Measurements from ENCODE around the gene EAF1. TPM values are rescaled to one million over a fixed set of nuclear protein-coding genes. Genes with fewer than 3 reads are reported as not detected.
A peak's percentile ranks its signal among the peaks of the same experiment; 100 is the strongest.

Gene EAF1
- total and polyA plus RNA-seq, 4 experiments from 2014 or later = 8.9 to 19.7 (median 16.3) TPM

GRCh38 chr3:15427981-15428380 lies 583 bp downstream of the EAF1 start:
- H3K36me3 Mint-ChIP-seq = peaks cover 19 to 56% of the 10 kb centered on the region in 2 donors
- peak overlapping the region; percentile 83 to 98 (median 97) for H3K27ac Mint-ChIP-seq
- CTCF ChIA-PET (ENCODE audit: partially characterized antibody) = no interaction called here

GRCh38 chr3:15428539-15428938 lies 1.1 kb downstream of the EAF1 start:
- ChIA-PET POLR2A (ENCODE audit: partially characterized antibody) (no interaction called here), CTCF (ENCODE audit: partially characterized antibody) (interaction anchor here (0.8 kb wide), 1 partner anchor 130 kb away, joined by 3 read pairs; no protein-coding TSS in a partner anchor)
- no peaks in the 10 kb centered on the region for H3K9me3 ChIP-seq (ENCODE audit: control insufficient read depth in 1 of 2, low read length in 2 of 2)
- Mint-ChIP-seq H3K36me3 (peaks cover 24 to 61% of the 10 kb centered on the region in 2 donors), H3K4me1 (peaks cover 35 to 75% (median 60%) of the 10 kb centered on the region in 4 donors), H3K9me3 (no peaks in the 10 kb centered on the region), H3K4me3 (peak overlapping the region; percentile 88 to 99 (median 98)), H3K27me3 (no peaks in the 10 kb centered on the region), H3K27ac (peak overlapping the region; percentile 83 to 98 (median 97))
- H3K4me3 ChIP-seq (ENCODE audit: low read length in 2 of 2) = peak overlapping the region; percentile 99
- H3K27ac ChIP-seq (ENCODE audit: low read depth, low read length) = peak overlapping the region; percentile 89
- H3K36me3 ChIP-seq (ENCODE audit: insufficient read depth, low read length) = peaks cover 10% of the 10 kb centered on the region
- intact Hi-C loops (cut with micrococcal nuclease) = loop anchor here (5.0 kb wide), 1 partner anchor 839 kb away; the partner anchor contains the start of gene OXNAD1
- no peaks in the 10 kb centered on the region for H3K27me3 ChIP-seq (ENCODE audit: insufficient read depth, low read length)
- DNase-seq = peak; percentile 3 to 64 (median 9)
- peaks cover 55% of the 10 kb centered on the region for H3K4me1 ChIP-seq (ENCODE audit: insufficient read depth, low read length)

More at GRCh38 chr3:15427981-15428380, 583 bp downstream of the EAF1 start:
- Mint-ChIP-seq H3K9me3 (no peaks in the 10 kb centered on the region), H3K27me3 (no peaks in the 10 kb centered on the region), H3K4me3 (peak overlapping the region; percentile 88 to 99 (median 98)), H3K4me1 (peaks cover 32 to 76% (median 59%) of the 10 kb centered on the region in 4 donors)
- Histone ChIP-seq H3K27me3 (ENCODE audit: insufficient read depth, low read length) (no peaks in the 10 kb centered on the region), H3K4me3 (ENCODE audit: low read length in 2 of 2) (peak overlapping the region; percentile 99), H3K27ac (ENCODE audit: low read depth, low read length) (peak overlapping the region; percentile 89), H3K9me3 (ENCODE audit: control insufficient read depth in 1 of 2, low read length in 2 of 2) (no peaks in the 10 kb centered on the region), H3K4me1 (ENCODE audit: insufficient read depth, low read length) (peaks cover 55% of the 10 kb centered on the region), H3K36me3 (ENCODE audit: insufficient read depth, low read length) (peaks cover 6% of the 10 kb centered on the region)
- DNase-seq = no peak
- intact Hi-C loops (cut with micrococcal nuclease) = loop anchor here (1.0 to 5.0 kb wide), 5 partner anchors 49 to 839 kb away; partner anchors contain the start of genes CAPN7 and OXNAD1
- POLR2A ChIA-PET (ENCODE audit: partially characterized antibody) = interaction anchor here (0.5 to 1.3 kb wide), 3 partner anchors 9 to 107 kb away, joined by 3 to 6 read pairs (median 3); no protein-coding TSS in a partner anchor

GRCh38 chr3:15429080-15429479 lies 1.7 kb downstream of the EAF1 start:
- Mint-ChIP-seq H3K27me3 (no peaks in the 10 kb centered on the region), H3K27ac (peak overlapping the region; percentile 83 to 98 (median 97)), H3K9me3 (no peaks in the 10 kb centered on the region), H3K4me1 (peaks cover 35 to 75% (median 60%) of the 10 kb centered on the region in 4 donors), H3K36me3 (peaks cover 27 to 64% of the 10 kb centered on the region in 2 donors), H3K4me3 (peak overlapping the region; percentile 88 to 99 (median 98))
- ChIA-PET POLR2A (ENCODE audit: partially characterized antibody) (no interaction called here), CTCF (ENCODE audit: partially characterized antibody) (interaction anchor here (0.8 to 1.1 kb wide), 2 partner anchors 129 to 162 kb away, joined by 3 to 4 read pairs; no protein-coding TSS in a partner anchor)
- Histone ChIP-seq H3K36me3 (ENCODE audit: insufficient read depth, low read length) (peaks cover 14% of the 10 kb centered on the region), H3K9me3 (ENCODE audit: control insufficient read depth in 1 of 2, low read length in 2 of 2) (no peaks in the 10 kb centered on the region), H3K27ac (ENCODE audit: low read depth, low read length) (peak overlapping the region; percentile 89), H3K27me3 (ENCODE audit: insufficient read depth, low read length) (no peaks in the 10 kb centered on the region), H3K4me3 (ENCODE audit: low read length in 2 of 2) (peak overlapping the region; percentile 99), H3K4me1 (ENCODE audit: insufficient read depth, low read length) (peaks cover 55% of the 10 kb centered on the region)
- no peak for DNase-seq
- intact Hi-C loops (cut with micrococcal nuclease) = loop anchor here (5.0 kb wide), 1 partner anchor 838 kb away; the partner anchor contains the start of gene OXNAD1

GRCh38 chr3:15430624-15431023 lies 3.2 kb downstream of the EAF1 start:
- H3K4me3 Mint-ChIP-seq = peak overlapping the region in 1 of 8 donors; percentile 36
- Histone ChIP-seq H3K27ac (ENCODE audit: low read depth, low read length) (no peak overlapping the region), H3K36me3 (ENCODE audit: insufficient read depth, low read length) (peaks cover 30% of the 10 kb centered on the region), H3K4me3 (ENCODE audit: low read length in 2 of 2) (no peak overlapping the region), H3K9me3 (ENCODE audit: control insufficient read depth in 1 of 2, low read length in 2 of 2) (no peaks in the 10 kb centered on the region), H3K27me3 (ENCODE audit: insufficient read depth, low read length) (no peaks in the 10 kb centered on the region), H3K4me1 (ENCODE audit: insufficient read depth, low read length) (peaks cover 55% of the 10 kb centered on the region)
- CTCF ChIA-PET (ENCODE audit: partially characterized antibody) = interaction anchor here (1.1 to 2.4 kb wide), 2 partner anchors 126 to 130 kb away, joined by 3 to 6 read pairs; no protein-coding TSS in a partner anchor
- peak overlapping the region in 3 of 7 donors; percentile 54 to 83 (median 66) for H3K27ac Mint-ChIP-seq
- no peaks in the 10 kb centered on the region for H3K27me3 Mint-ChIP-seq
- POLR2A ChIA-PET (ENCODE audit: partially characterized antibody) = no interaction called here
- peaks cover 30 to 64% (median 52%) of the 10 kb centered on the region in 4 donors for H3K4me1 Mint-ChIP-seq
- H3K9me3 Mint-ChIP-seq = no peaks in the 10 kb centered on the region
- DNase-seq = no peak
- peaks cover 28 to 69% of the 10 kb centered on the region in 2 donors for H3K36me3 Mint-ChIP-seq
- intact Hi-C loops (cut with micrococcal nuclease) = no loop called here

GRCh38 chr3:15431256-15431837 lies 3.9 kb downstream of the EAF1 start:
- peak overlapping the region in 6 of 7 donors; percentile 8 to 83 (median 52) for H3K27ac Mint-ChIP-seq
- ChIA-PET POLR2A (ENCODE audit: partially characterized antibody) (no interaction called here), CTCF (ENCODE audit: partially characterized antibody) (interaction anchor here (1.1 to 2.4 kb wide), 2 partner anchors 125 to 129 kb away, joined by 3 to 6 read pairs; no protein-coding TSS in a partner anchor)
- Histone ChIP-seq H3K27me3 (ENCODE audit: insufficient read depth, low read length) (no peaks in the 10 kb centered on the region), H3K27ac (ENCODE audit: low read depth, low read length) (no peak overlapping the region), H3K4me1 (ENCODE audit: insufficient read depth, low read length) (peaks cover 48% of the 10 kb centered on the region), H3K4me3 (ENCODE audit: low read length in 2 of 2) (no peak overlapping the region), H3K9me3 (ENCODE audit: control insufficient read depth in 1 of 2, low read length in 2 of 2) (no peaks in the 10 kb centered on the region), H3K36me3 (ENCODE audit: insufficient read depth, low read length) (peaks cover 37% of the 10 kb centered on the region)
- H3K36me3 Mint-ChIP-seq = peaks cover 32 to 74% of the 10 kb centered on the region in 2 donors
- no peaks in the 10 kb centered on the region for H3K9me3 Mint-ChIP-seq
- H3K4me1 Mint-ChIP-seq = peaks cover 27 to 57% (median 45%) of the 10 kb centered on the region in 4 donors
- H3K27me3 Mint-ChIP-seq = no peaks in the 10 kb centered on the region
- intact Hi-C loops (cut with micrococcal nuclease) = no loop called here
- H3K4me3 Mint-ChIP-seq = peak overlapping the region in 2 of 8 donors; percentile 44 to 48
- DNase-seq = no peak

GRCh38 chr3:15433531-15433930 lies 6.1 kb downstream of the EAF1 start:
- H3K4me1 Mint-ChIP-seq = peaks cover 15 to 35% (median 30%) of the 10 kb centered on the region in 4 donors
- no peak overlapping the region for H3K27ac Mint-ChIP-seq
- no peak for DNase-seq
- H3K27ac ChIP-seq (ENCODE audit: low read depth, low read length) = no peak overlapping the region
- H3K36me3 ChIP-seq (ENCODE audit: insufficient read depth, low read length) = peaks cover 47% of the 10 kb centered on the region
- no peaks in the 10 kb centered on the region for H3K27me3 ChIP-seq (ENCODE audit: insufficient read depth, low read length)
- intact Hi-C loops (cut with micrococcal nuclease) = no loop called here
- peaks cover 39% of the 10 kb centered on the region for H3K4me1 ChIP-seq (ENCODE audit: insufficient read depth, low read length)
- H3K36me3 Mint-ChIP-seq = peaks cover 46 to 76% of the 10 kb centered on the region in 2 donors
- no peaks in the 10 kb centered on the region for H3K9me3 ChIP-seq (ENCODE audit: control insufficient read depth in 1 of 2, low read length in 2 of 2)
- no peak overlapping the region for H3K4me3 Mint-ChIP-seq
- no peaks in the 10 kb centered on the region for H3K27me3 Mint-ChIP-seq
- H3K4me3 ChIP-seq (ENCODE audit: low read length in 2 of 2) = no peak overlapping the region
- ChIA-PET CTCF (ENCODE audit: partially characterized antibody) (interaction anchor here (0.7 to 1.6 kb wide), 4 partner anchors 11 to 230 kb away, joined by 3 to 5 read pairs (median 4); no protein-coding TSS in a partner anchor), POLR2A (ENCODE audit: partially characterized antibody) (interaction anchor here (0.9 kb wide), 1 partner anchor 10 kb away, joined by 3 read pairs; no protein-coding TSS in a partner anchor)
- no peaks in the 10 kb centered on the region for H3K9me3 Mint-ChIP-seq

- H3K4me1 ChIP-seq (ENCODE audit: insufficient read depth, low read length) = peaks cover 26% of the 10 kb centered on the region
- no peaks in the 10 kb centered on the region for H3K27me3 ChIP-seq (ENCODE audit: insufficient read depth, low read length)
- DNase-seq = no peak
- peak overlapping the region in 2 of 7 donors; percentile 11 to 64 for H3K27ac Mint-ChIP-seq
- peaks cover 11 to 26% (median 22%) of the 10 kb centered on the region in 4 donors for H3K4me1 Mint-ChIP-seq
- no peak overlapping the region for H3K4me3 Mint-ChIP-seq
- no peak overlapping the region for H3K27ac ChIP-seq (ENCODE audit: low read depth, low read length)
- POLR2A ChIA-PET (ENCODE audit: partially characterized antibody) = no interaction called here
- peaks cover 58 to 82% of the 10 kb centered on the region in 2 donors for H3K36me3 Mint-ChIP-seq
- no peak overlapping the region for H3K4me3 ChIP-seq (ENCODE audit: low read length in 2 of 2)
- CTCF ChIA-PET (ENCODE audit: partially characterized antibody) = interaction anchor here (1.5 to 1.6 kb wide), 2 partner anchors 10 to 27 kb away, joined by 3 to 5 read pairs; no protein-coding TSS in a partner anchor
- no peaks in the 10 kb centered on the region for H3K27me3 Mint-ChIP-seq
- no peaks in the 10 kb centered on the region for H3K9me3 Mint-ChIP-seq
- peaks cover 58% of the 10 kb centered on the region for H3K36me3 ChIP-seq (ENCODE audit: insufficient read depth, low read length)
- intact Hi-C loops (cut with micrococcal nuclease) = no loop called here
- H3K9me3 ChIP-seq (ENCODE audit: control insufficient read depth in 1 of 2, low read length in 2 of 2) = no peaks in the 10 kb centered on the region
Observed at GRCh38 chr3:15434756-15435155, 7.4 kb downstream of the EAF1 start.
